PC-9 (cell line): ENCODE data around the gene SEC24B.

ENCODE experiments used
- EZH2 ChIP-seq: fragments of 200-600 bp; sonication (generic); IDR thresholded peaks from 2 replicates; pipeline ENCODE4 v1.8.0; 2017; ENCODE audit warnings: antibody characterized with exemption, low read depth
- TF ChIP-seq, protein P1 (sequence below): fragments of 200-600 bp; sonication (generic); conservative IDR thresholded peaks from 2 replicates; pipeline ENCODE4 v1.6.1; 2017; ENCODE audit warnings: mixed run types, antibody characterized with exemption, mild to moderate bottlenecking, moderate library complexity

DNA sequence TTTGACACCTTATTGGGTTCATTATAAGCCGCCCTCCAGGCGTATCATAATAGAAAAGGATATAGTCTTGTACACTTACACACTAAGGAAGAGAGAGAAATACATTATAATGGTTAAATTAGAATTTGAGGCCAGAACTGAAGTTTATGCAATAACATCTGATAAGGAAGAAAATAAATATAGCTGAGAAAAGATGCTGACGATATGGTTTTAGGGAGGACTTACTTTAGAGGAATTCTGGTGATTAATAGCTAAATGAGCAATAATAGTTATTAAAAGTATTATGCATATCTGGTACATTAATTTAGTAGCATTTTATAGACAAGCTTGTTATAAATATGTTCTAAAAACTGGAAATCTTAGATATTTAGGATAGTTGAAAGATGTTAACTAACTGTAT, 138.5 kb downstream of the SEC24B start:
- TF ChIP-seq, protein P1, sequence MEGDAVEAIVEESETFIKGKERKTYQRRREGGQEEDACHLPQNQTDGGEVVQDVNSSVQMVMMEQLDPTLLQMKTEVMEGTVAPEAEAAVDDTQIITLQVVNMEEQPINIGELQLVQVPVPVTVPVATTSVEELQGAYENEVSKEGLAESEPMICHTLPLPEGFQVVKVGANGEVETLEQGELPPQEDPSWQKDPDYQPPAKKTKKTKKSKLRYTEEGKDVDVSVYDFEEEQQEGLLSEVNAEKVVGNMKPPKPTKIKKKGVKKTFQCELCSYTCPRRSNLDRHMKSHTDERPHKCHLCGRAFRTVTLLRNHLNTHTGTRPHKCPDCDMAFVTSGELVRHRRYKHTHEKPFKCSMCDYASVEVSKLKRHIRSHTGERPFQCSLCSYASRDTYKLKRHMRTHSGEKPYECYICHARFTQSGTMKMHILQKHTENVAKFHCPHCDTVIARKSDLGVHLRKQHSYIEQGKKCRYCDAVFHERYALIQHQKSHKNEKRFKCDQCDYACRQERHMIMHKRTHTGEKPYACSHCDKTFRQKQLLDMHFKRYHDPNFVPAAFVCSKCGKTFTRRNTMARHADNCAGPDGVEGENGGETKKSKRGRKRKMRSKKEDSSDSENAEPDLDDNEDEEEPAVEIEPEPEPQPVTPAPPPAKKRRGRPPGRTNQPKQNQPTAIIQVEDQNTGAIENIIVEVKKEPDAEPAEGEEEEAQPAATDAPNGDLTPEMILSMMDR, result no peak
- no peak for TF ChIP-seq EZH2
